OCI-M2 (cell line): ENCODE measurements around the gene ZGLP1.

Experiments used
- DNase-seq: peaks from one replicate; lab custom pipeline; 2025; ENCODE audit not compliant: unreplicated experiment; lab: John Stamatoyannopoulos, UW

Gene ZGLP1

DNA sequence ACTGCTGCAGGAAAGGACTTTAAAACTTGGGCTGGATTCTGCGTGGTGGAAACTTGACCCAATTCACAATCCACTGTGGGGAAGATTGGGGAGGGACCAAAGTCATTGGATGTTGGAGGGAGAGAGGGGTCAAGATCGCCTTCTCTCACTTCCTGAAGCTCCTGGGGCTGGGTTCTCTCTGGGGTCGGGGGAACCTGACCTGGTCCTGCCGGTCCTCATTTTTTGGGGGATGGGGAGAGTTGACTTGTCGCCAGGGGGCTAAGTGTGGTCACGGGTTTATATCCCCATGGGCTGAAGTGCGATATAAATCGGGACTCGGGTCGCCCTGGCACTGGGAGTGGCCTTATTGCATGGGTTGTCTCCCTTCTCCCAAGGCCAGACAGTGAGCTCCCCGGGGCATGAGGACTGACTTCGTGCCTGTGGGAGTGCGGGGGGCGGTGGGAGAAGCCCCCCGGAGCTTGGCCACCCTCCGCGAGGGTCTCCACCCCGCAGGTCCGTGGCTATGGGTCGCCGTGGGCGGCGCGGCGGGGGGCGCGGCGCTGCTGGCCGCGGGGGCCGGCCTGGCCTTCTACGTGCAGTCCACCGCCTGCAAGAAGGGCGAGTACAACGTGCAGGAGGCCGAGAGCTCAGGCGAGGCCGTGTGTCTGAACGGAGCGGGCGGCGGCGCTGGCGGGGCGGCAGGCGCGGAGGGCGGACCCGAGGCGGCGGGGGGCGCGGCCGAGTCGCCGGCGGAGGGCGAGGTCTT, 13.6 kb downstream of the ZGLP1 start:
- no peak for DNase-seq

DNA sequence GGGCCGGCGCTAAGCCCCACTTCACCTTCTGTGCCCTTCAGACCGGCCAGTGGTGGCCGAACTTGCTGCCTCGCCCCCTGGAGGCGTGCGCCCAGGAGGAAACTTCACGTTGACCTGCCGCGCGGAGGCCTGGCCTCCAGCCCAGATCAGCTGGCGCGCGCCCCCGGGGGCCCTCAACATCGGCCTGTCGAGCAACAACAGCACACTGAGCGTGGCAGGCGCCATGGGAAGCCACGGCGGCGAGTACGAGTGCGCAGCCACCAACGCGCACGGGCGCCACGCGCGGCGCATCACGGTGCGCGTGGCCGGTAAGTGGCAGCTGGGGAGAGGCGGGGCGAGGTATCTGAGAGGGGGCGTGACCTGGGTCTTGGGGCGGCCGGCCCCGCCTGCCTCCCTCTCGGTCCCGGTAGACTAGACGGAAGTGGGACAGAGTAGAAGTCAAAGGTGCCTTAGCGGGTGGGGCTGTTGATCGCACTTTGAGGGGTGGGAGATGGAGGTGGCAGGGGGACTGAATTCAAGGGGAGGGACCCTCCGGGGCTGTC, 14.2 kb downstream of the ZGLP1 start:
- no peak for DNase-seq

DNA sequence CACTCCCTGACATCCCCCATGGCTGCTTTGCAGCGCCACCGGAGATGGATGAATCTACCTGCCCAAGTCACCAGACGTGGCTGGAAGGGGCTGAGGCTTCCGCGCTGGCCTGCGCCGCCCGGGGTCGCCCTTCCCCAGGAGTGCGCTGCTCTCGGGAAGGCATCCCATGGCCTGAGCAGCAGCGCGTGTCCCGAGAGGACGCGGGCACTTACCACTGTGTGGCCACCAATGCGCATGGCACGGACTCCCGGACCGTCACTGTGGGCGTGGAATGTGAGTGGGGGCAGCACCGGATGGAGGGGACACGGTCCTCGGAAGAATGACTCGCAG, 15.3 kb downstream of the ZGLP1 start:
- DNase-seq = no peak

DNA sequence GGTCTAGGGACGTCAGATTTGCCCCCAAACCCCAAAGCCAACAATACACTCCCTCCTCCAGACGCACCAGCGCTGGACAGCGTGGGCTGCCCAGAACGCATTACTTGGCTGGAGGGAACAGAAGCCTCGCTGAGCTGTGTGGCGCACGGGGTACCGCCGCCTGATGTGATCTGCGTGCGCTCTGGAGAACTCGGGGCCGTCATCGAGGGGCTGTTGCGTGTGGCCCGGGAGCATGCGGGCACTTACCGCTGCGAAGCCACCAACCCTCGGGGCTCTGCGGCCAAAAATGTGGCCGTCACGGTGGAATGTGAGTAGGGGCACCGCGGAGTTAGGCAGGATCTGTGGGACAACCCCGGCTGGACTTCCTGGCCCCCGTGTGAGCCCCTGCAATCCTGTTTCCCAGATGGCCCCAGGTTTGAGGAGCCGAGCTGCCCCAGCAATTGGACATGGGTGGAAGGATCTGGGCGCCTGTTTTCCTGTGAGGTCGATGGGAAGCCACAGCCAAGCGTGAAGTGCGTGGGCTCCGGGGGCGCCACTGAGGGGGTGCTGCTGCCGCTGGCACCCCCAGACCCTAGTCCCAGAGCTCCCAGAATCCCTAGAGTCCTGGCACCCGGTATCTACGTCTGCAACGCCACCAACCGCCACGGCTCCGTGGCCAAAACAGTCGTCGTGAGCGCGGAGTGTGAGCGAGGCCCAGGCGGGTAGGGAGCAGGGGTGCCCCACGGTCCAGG, 15.8 kb downstream of the ZGLP1 start:
- no peak for DNase-seq

DNA sequence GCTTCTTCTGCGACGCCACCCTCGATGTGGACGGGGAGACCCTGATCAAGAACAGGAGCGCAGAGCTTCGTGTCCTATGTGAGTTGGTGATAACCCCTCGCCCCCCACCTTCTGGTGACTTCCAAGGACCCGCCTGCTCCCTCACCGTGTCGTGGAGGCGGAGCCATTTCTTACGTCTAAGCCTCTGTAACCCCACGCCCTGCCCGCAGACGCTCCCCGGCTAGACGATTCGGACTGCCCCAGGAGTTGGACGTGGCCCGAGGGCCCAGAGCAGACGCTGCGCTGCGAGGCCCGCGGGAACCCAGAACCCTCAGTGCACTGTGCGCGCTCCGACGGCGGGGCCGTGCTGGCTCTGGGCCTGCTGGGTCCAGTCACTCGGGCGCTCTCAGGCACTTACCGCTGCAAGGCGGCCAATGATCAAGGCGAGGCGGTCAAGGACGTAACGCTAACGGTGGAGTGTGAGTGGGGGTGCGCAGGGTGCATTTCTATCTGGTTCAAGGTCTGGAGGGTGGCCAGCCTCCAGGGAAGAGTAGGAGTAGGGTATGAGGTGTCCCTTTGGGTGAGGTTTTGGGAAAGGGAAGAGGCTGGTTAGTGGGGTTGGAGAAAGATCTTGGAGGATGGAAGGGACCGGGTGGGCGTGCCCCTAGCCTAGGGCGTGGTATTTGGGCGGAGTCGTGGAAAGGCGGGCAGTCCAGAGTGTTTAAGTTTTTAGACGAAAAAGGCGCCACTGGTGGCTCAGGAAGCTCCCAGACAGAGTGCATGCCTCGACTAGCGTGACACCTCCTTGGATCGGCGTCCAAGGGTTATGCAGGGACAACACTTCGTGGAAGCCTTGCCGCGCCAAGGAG, 16.6 kb downstream of the ZGLP1 start:
- DNase-seq = no peak

DNA sequence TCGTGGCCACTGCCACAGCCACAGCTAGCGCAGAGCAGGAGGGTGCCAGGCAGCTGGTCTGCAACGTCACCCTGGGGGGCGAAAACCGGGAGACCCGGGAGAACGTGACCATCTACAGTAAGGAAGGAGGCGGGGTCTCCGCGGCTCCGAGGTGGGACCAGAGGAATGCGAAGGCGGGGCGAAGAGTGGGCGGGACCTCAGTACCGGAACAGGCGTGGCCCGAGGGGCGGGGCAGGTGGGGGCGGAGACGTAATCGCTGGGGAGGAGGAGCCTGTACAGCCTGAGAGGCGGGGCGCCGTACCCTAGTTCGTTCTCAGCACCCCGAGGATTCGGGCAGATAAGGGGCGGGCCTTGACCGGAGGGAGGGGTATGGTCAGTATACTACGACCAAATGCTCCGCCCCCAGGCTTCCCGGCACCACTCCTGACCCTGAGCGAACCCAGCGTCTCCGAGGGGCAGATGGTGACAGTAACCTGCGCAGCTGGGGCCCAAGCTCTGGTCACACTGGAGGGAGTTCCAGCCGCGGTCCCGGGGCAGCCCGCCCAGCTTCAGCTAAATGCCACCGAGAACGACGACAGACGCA, 17.3 kb downstream of the ZGLP1 start:
- DNase-seq = no peak

DNA sequence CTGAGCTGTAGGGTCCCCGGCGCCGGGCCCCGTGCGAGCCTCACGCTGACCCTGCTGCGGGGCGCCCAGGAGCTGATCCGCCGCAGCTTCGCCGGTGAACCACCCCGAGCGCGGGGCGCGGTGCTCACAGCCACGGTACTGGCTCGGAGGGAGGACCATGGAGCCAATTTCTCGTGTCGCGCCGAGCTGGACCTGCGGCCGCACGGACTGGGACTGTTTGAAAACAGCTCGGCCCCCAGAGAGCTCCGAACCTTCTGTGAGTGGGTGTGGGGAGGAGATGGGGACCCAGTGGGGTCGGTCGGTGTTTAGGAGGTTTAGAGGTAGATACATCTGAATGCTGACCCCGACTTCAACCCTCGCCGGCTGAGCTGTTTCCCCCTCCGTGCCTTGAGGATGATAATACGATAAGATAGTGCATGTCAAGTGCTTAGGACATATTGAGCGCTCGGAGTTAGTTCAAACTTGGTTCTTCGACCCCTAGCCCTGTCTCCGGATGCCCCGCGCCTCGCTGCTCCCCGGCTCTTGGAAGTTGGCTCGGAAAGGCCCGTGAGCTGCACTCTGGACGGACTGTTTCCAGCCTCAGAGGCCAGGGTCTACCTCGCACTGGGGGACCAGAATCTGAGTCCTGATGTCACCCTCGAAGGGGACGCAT, 17.9 kb downstream of the ZGLP1 start:
- no peak for DNase-seq

DNA sequence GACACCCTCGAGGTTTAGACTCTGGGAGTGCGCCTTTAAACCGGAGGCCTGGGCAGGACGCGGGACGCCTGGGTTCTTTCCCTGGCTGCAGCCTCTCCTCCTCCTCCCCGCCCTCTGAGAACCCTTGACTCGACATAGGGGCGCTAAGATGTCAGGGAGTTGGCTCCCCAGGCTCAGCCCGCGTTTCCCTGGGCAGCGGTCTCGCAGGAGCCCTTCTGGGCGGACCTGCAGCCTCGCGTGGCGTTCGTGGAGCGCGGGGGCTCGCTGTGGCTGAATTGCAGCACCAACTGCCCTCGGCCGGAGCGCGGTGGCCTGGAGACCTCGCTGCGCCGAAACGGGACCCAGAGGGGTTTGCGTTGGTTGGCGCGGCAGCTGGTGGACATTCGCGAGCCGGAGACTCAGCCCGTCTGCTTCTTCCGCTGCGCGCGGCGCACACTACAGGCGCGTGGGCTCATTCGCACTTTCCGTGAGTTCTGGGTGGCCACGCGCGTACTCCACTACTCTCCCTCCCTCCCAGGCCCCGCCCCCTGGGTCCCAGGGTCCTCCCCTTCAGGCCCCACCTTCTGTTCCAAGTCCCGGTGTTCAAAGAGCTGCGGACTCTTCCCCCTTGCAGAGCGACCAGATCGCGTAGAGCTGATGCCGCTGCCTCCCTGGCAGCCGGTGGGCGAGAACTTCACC, 18.6 kb downstream of the ZGLP1 start:
- DNase-seq = peak; percentile 97

DNA sequence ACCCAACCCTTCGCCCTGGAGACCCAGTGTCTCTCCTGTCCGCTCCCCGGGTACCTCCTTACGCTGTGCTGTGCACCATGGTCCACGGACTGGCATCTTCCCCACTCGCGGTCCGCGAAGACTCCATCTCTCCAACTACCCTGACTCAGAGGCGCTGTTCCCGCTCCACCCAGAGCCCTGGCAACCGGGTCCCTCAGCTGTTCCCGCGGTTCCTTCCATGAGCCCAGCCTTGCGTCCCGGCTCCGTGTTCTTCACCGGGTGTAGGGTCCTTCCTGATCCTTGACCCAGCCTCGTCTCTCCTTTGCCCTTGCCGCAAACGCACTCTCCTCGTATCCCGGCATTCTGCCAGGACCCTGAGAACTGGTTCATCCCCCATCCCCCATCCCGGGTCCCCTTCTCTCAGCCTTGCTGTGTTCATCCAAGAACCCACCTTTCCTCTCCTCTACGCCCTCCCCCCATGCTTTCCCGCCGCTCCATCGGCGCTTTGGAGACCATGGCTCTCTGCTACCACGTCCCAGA, 19.2 kb downstream of the ZGLP1 start:
- no peak for DNase-seq

DNA sequence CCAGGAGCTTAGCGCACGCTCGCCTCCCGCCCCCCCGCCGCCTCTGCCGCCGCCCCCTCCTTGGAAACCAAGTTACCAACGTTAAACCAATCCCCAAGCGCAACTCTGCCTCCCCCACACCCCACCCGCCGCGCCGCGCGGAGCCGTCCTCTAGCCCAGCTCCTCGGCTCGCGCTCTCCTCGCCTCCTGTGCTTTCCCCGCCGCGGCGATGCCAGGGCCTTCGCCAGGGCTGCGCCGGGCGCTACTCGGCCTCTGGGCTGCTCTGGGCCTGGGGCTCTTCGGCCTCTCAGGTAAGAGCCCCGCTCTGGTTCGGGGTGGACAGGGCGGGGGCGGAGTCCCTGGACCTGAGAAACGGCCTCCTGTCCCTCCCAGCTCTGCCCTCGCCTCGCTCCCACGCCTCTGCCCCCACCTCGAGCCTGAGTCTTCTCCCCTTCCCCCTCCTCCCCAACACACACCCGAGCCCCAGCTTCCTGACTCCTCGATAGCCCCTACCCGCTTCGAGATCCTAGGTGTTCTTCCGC, 19.7 kb downstream of the ZGLP1 start, which contains the start of gene ICAM5:
Gene ICAM5 (plus strand): TSS at position 117 of the 521 bp plus-strand sequence. CDS start 92 bp downstream, at position 209.
- DNase-seq = no peak

DNA sequence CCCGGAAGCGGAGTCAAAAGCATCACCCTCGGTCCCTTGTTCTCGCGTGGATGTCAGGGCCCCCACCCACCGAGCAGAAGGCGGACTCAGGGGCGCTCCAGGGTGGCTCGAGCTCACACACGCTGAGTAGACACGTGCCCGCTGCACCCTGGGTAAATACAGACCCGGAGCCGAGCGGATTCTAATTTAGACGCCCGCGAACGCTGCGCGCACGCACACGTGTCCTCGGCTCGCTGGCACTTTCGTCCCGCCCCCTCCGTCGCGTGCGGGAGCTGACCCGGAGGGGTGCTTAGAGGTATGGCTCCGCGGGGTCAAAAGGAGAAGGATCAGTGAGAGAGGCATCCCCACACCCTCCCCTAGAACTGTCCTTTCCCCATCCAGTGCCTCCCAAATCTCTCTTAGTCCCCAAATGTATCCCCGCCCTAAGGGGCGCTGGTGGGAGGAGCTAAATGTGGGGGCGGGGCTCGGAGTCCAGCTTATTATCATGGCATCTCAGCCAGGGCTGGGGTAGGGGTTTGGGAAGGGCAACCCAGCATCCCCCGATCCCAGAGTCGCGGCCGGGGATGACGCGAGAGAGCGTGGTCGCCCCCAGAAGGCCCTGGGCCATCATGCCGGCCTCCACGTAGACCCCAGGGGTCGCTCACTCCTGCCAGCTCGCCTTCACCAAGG, 20.3 kb downstream of the ZGLP1 start:
- DNase-seq = peak; percentile 100

DNA sequence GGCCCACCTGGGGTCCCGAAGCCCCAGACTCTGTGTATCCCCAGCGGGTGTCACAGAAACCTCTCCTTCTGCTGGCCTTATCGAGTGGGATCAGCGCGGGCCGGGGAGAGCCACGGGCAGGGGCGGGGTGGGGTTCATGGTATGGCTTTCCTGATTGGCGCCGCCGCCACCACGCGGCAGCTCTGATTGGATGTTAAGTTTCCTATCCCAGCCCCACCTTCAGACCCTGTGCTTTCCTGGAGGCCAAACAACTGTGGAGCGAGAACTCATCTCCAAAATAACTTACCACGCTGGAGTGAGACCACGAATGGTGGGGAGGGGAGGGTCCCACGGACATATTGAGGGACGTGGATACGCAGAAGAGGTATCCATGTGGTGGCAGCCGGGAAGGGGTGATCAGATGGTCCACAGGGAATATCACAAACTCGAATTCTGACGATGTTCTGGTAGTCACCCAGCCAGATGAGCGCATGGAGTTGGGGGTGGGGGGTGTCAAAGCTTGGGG, 20.9 kb downstream of the ZGLP1 start:
- DNase-seq = peak; percentile 99

DNA sequence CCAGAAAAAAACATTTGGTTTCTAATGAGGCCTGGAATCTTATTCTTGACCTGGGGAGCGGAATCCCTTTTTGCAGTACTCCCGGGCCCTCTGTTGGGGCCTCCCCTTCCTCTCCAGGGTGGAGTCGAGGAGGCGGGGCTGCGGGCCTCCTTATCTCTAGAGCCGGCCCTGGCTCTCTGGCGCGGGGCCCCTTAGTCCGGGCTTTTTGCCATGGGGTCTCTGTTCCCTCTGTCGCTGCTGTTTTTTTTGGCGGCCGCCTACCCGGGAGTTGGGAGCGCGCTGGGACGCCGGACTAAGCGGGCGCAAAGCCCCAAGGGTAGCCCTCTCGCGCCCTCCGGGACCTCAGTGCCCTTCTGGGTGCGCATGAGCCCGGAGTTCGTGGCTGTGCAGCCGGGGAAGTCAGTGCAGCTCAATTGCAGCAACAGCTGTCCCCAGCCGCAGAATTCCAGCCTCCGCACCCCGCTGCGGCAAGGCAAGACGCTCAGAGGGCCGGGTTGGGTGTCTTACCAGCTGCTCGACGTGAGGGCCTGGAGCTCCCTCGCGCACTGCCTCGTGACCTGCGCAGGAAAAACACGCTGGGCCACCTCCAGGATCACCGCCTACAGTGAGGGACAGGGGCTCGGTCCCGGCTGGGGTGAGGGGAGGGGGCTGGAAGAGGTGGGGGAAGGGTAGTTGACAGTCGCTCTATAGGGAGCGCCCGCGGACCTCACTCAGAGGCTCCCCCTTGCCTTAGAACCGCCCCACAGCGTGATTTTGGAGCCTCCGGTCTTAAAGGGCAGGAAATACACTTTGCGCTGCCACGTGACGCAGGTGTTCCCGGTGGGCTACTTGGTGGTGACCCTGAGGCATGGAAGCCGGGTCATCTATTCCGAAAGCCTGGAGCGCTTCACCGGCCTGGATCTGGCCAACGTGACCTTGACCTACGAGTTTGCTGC, 22.5 kb downstream of the ZGLP1 start, which contains the start of gene ICAM4:
Gene ICAM4 (plus strand): TSS at position 153 of the 935 bp plus-strand sequence. CDS start 58 bp downstream, at position 211.
- DNase-seq = peak; percentile 99

DNA sequence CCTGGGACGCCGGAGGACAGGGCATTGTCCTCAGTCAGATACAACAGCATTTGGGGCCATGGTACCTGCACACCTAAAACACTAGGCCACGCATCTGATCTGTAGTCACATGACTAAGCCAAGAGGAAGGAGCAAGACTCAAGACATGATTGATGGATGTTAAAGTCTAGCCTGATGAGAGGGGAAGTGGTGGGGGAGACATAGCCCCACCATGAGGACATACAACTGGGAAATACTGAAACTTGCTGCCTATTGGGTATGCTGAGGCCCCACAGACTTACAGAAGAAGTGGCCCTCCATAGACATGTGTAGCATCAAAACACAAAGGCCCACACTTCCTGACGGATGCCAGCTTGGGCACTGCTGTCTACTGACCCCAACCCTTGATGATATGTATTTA, 24.2 kb downstream of the ZGLP1 start:
- no peak for DNase-seq

DNA sequence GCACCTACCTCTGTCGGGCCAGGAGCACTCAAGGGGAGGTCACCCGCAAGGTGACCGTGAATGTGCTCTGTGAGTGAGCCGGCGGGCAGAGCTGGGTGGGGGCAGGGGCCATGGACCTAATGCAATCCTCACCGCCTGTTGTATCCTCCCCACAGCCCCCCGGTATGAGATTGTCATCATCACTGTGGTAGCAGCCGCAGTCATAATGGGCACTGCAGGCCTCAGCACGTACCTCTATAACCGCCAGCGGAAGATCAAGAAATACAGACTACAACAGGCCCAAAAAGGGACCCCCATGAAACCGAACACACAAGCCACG, 24.7 kb downstream of the ZGLP1 start:
- no peak for DNase-seq

DNA sequence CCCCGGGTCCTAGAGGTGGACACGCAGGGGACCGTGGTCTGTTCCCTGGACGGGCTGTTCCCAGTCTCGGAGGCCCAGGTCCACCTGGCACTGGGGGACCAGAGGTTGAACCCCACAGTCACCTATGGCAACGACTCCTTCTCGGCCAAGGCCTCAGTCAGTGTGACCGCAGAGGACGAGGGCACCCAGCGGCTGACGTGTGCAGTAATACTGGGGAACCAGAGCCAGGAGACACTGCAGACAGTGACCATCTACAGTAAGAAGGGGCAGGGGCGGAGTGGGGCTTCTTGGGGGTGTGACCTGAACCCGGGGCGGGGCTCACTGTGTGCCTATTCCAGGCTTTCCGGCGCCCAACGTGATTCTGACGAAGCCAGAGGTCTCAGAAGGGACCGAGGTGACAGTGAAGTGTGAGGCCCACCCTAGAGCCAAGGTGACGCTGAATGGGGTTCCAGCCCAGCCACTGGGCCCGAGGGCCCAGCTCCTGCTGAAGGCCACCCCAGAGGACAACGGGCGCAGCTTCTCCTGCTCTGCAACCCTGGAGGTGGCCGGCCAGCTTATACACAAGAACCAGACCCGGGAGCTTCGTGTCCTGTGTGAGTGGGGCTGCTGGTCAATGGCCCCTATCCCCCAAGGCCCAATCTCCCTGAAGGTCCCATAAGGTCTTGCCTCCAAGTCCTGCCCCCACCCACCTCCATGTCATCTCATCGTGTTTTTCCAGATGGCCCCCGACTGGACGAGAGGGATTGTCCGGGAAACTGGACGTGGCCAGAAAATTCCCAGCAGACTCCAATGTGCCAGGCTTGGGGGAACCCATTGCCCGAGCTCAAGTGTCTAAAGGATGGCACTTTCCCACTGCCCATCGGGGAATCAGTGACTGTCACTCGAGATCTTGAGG, 25.3 kb downstream of the ZGLP1 start:
- DNase-seq = no peak
